H1 (cell line): ENCODE results near the gene RABGGTA. TPM values are rescaled to one million over a fixed set of nuclear protein-coding genes. Genes with fewer than 3 reads are reported as not detected.

ENCODE experiments used
- CTCF ChIA-PET: fragments of 300-600 bp; sonication (Branson Sonifier 250); formaldehyde crosslinking; loops from one replicate; lab custom pipeline; 2021; ENCODE audit not compliant: partially characterized antibody; lab: Charles Lee
- POLR2A ChIA-PET: fragments of 300-600 bp; sonication (Branson Sonifier 250); formaldehyde crosslinking; loops from one replicate; lab custom pipeline; 2021; ENCODE audit warnings: inconsistent platforms; ENCODE audit not compliant: partially characterized antibody; lab: Charles Lee
- DNase-seq, 2 experiments: peaks; one replicate each; pipeline versions ENCODE4 v3.0.0 to v3.0.0-alpha.2; 2010 to 2022; ENCODE audit warnings: low spot score in 2 of 2, low read depth in 1 of 2, mixed read lengths in 1 of 2
- FAIRE-seq: peaks from 2 replicates; lab custom pipeline; 2011; peaks lifted over from hg19 to GRCh38; lab: Jason Lieb, UNC
- H2AFZ ChIP-seq: 2 replicates; pipeline ENCODE4 v1.8.1; 2012; ENCODE audit warnings: low read length, inconsistent platforms
- H2AK5ac ChIP-seq: 2 replicates; pipeline ENCODE4 v1.6.1; 2013; ENCODE audit warnings: low read depth, low read length
- H2BK120ac ChIP-seq: replicated peaks from 2 replicates; pipeline ENCODE3; 2013; ENCODE audit warnings: low read depth, low read length, inconsistent platforms
- H2BK12ac ChIP-seq: 2 replicates; pipeline ENCODE4 v1.6.1; 2013; ENCODE audit warnings: low read depth, low read length
- H2BK15ac ChIP-seq: 2 replicates; pipeline ENCODE4 v1.6.1; 2013; ENCODE audit warnings: low read length
- H2BK20ac ChIP-seq: 2 replicates; pipeline ENCODE4 v1.6.1; 2013; ENCODE audit warnings: low read length
- H2BK5ac ChIP-seq: 2 replicates; pipeline ENCODE4 v1.6.1; 2013; ENCODE audit warnings: low read depth, low read length
- H3K14ac ChIP-seq: 2 replicates; pipeline ENCODE4 v1.6.1; 2013; ENCODE audit warnings: inconsistent platforms; ENCODE audit not compliant: insufficient read length
- H3K18ac ChIP-seq: 2 replicates; pipeline ENCODE4 v1.6.1; 2013; ENCODE audit warnings: low read length; ENCODE audit errors: extremely low read depth
- H3K23ac ChIP-seq: 2 replicates; pipeline ENCODE4 v1.6.1; 2013; ENCODE audit warnings: inconsistent platforms; ENCODE audit not compliant: insufficient read length
- H3K23me2 ChIP-seq: 2 replicates; pipeline ENCODE4 v1.6.1; 2013; ENCODE audit warnings: low read depth, low read length
- H3K27ac ChIP-seq: 2 replicates; pipeline ENCODE4 v1.6.1; 2011; ENCODE audit warnings: low read depth, low read length, inconsistent platforms
- H3K27me3 ChIP-seq, 4 experiments: replicated peaks in 1 of 4; 1 replicate in 1 of 4; 2 replicates in 3 of 4; pipeline versions ENCODE4 v1.6.1 to v1.8.1; 2011 to 2013; ENCODE audit warnings: low read length in 3 of 4, mild to moderate bottlenecking in 3 of 4, inconsistent platforms in 2 of 4, mixed read lengths in 2 of 4, moderate library complexity in 1 of 4; ENCODE audit not compliant: control insufficient read depth in 3 of 4, insufficient read depth in 3 of 4; ENCODE audit errors: extremely low read depth in 1 of 4
- H3K36me3 ChIP-seq, 4 experiments: 2 replicates each; pipeline versions ENCODE4 v1.6.1 to v1.8.1; 2011 to 2013; ENCODE audit warnings: mild to moderate bottlenecking in 4 of 4, low read length in 3 of 4, moderate library complexity in 2 of 4, control low read depth in 1 of 4, inconsistent platforms in 1 of 4; ENCODE audit not compliant: insufficient read depth in 4 of 4, control insufficient read depth in 2 of 4
- H3K4ac ChIP-seq: replicated peaks from 2 replicates; pipeline ENCODE3; 2013; ENCODE audit warnings: low read length, low read depth, mixed read lengths, inconsistent platforms; ENCODE audit not compliant: insufficient read length
- H3K4me1 ChIP-seq, 4 experiments: replicated peaks in 1 of 4; 1 replicate in 1 of 4; 2 replicates in 3 of 4; pipeline versions ENCODE4 v1.6.1 to v1.8.1; 2011 to 2013; ENCODE audit warnings: low read length in 3 of 4, inconsistent platforms in 2 of 4, mixed read lengths in 1 of 4; ENCODE audit not compliant: insufficient read depth in 4 of 4, control insufficient read depth in 3 of 4
- H3K4me2 ChIP-seq, 2 experiments: 2 replicates each; pipeline versions ENCODE4 v1.6.1 to v1.8.1; 2011 to 2013; ENCODE audit warnings: low read depth in 2 of 2, low read length in 2 of 2, control low read depth in 1 of 2, inconsistent platforms in 1 of 2, mild to moderate bottlenecking in 1 of 2; ENCODE audit not compliant: insufficient read depth in 1 of 2
- H3K4me3 ChIP-seq, 4 experiments: fragments of 200-600, 300-600 bp in 1 of 4; sonication (generic), shearing (Covaris generic), sonication (Bioruptor Twin) in 1 of 4; 2 replicates each; pipeline versions ENCODE4 v1.5.1 to v1.8.1; 2011 to 2016; ENCODE audit warnings: low read length in 4 of 4, low read depth in 3 of 4, control low read depth in 2 of 4, inconsistent platforms in 2 of 4, mild to moderate bottlenecking in 2 of 4, mixed read lengths in 1 of 4, moderate library complexity in 1 of 4; ENCODE audit not compliant: insufficient read depth in 2 of 4; ENCODE audit errors: extremely low read depth in 1 of 4
- H3K56ac ChIP-seq: replicated peaks from 2 replicates; pipeline ENCODE3; 2013; ENCODE audit warnings: low read depth, mild to moderate bottlenecking, mixed read lengths, low read length, inconsistent platforms; ENCODE audit not compliant: insufficient read length
- H3K79me1 ChIP-seq: 2 replicates; pipeline ENCODE4 v1.6.1; 2013; ENCODE audit warnings: low read depth, low read length, control low read depth
- H3K79me2 ChIP-seq, 2 experiments: 2 replicates each; pipeline versions ENCODE4 v1.6.1 to v1.8.1; 2012 to 2013; ENCODE audit warnings: low read length in 2 of 2, mild to moderate bottlenecking in 2 of 2, inconsistent platforms in 1 of 2; ENCODE audit not compliant: insufficient read depth in 2 of 2, control insufficient read depth in 1 of 2
- H3K9ac ChIP-seq, 4 experiments: replicated peaks in 1 of 4; 1 replicate in 1 of 4; 2 replicates in 3 of 4; pipeline versions ENCODE4 v1.6.1 to v1.8.1; 2011 to 2013; ENCODE audit warnings: low read depth in 3 of 4, low read length in 3 of 4, control low read depth in 2 of 4, mild to moderate bottlenecking in 2 of 4, moderate library complexity in 2 of 4, inconsistent platforms in 1 of 4; ENCODE audit errors: extremely low read depth in 1 of 4
- H3K9me3 ChIP-seq, 2 experiments: 2 replicates each; pipeline versions ENCODE4 v1.6.1 to v1.8.1; 2012 to 2013; ENCODE audit warnings: mild to moderate bottlenecking in 2 of 2, moderate library complexity in 2 of 2, control low read depth in 1 of 2, inconsistent platforms in 1 of 2, low read depth in 1 of 2, low read length in 1 of 2, mixed read lengths in 1 of 2; ENCODE audit not compliant: insufficient read depth in 2 of 2
- H4K20me1 ChIP-seq, 2 experiments: replicated peaks in 1 of 2; 2 replicates each; pipeline versions ENCODE3 to v1.8.1; 2011 to 2013; ENCODE audit warnings: inconsistent platforms in 2 of 2, low read length in 2 of 2, mild to moderate bottlenecking in 1 of 2; ENCODE audit not compliant: insufficient read depth in 2 of 2, control insufficient read depth in 1 of 2
- H4K5ac ChIP-seq: 2 replicates; pipeline ENCODE4 v1.6.1; 2013; ENCODE audit warnings: low read length, low read depth, mixed read lengths, inconsistent platforms; ENCODE audit not compliant: insufficient read length
- H4K8ac ChIP-seq: 2 replicates; pipeline ENCODE4 v1.8.0; 2013; ENCODE audit warnings: mild to moderate bottlenecking, moderate library complexity, low read length, inconsistent platforms; ENCODE audit not compliant: insufficient read depth; ENCODE audit errors: extremely low read depth
- H4K91ac ChIP-seq: replicated peaks from 2 replicates; pipeline ENCODE3; 2013; ENCODE audit warnings: low read length, mixed read lengths, inconsistent platforms; ENCODE audit not compliant: insufficient read length
- CBX8 ChIP-seq: fragments of 300-800, 300-1000 bp; sonication (generic); IDR thresholded peaks from 2 replicates; pipeline ENCODE4 v1.7.1; 2016; ENCODE audit warnings: low read depth, low read length, borderline replicate concordance
- GTF2F1 ChIP-seq: IDR thresholded peaks from 2 replicates; pipeline ENCODE4 v1.6.1; 2012; ENCODE audit warnings: low read depth, low read length, improper control_type of control experiment, borderline replicate concordance
- POU5F1 ChIP-seq: IDR thresholded peaks from 2 replicates; pipeline ENCODE4 v1.6.1; 2011; ENCODE audit warnings: low read depth, mild to moderate bottlenecking, low read length, moderate library complexity
- SIN3A ChIP-seq, 2 experiments: IDR thresholded peaks in 1 of 2; conservative IDR thresholded peaks in 1 of 2; 2 replicates each; pipeline ENCODE4 v1.6.1; 2011 to 2012; ENCODE audit warnings: low read length in 2 of 2, improper control_type of control experiment in 1 of 2, low read depth in 1 of 2, mild to moderate bottlenecking in 1 of 2
- SP4 ChIP-seq: IDR thresholded peaks from 2 replicates; pipeline ENCODE4 v1.6.1; 2012; ENCODE audit warnings: low read length, inconsistent platforms
- SUZ12 ChIP-seq: fragments of 200-600 bp; sonication (generic); IDR thresholded peaks from 2 replicates; pipeline ENCODE4 v1.6.1; 2012; ENCODE audit warnings: mild to moderate bottlenecking, inconsistent platforms, low read length, moderate library complexity, mixed read lengths
- TAF7 ChIP-seq: optimal IDR thresholded peaks from 2 replicates; pipeline ENCODE3; 2011; ENCODE audit warnings: low read depth, mild to moderate bottlenecking, inconsistent platforms, low read length, moderate library complexity, borderline replicate concordance
- WGBS, 2 experiments: shearing (Covaris generic) in 1 of 2; methylation state at CpG; one replicate each; pipeline versions ENCODE4 v1.1.6 to v1.1.7; 2013 to 2015; ENCODE audit warnings: low lambda C conversion rate in 2 of 2, mixed read lengths in 2 of 2, inconsistent platforms in 1 of 2, low coverage in 1 of 2, missing lambda C conversion rate in 1 of 2; ENCODE audit not compliant: insufficient replicate concordance in 2 of 2, insufficient coverage in 1 of 2, insufficient read length in 1 of 2; ENCODE audit errors: extremely low coverage in 1 of 2, missing lambda C conversion rate in 1 of 2; 5-methylcytosine and 5-hydroxymethylcytosine counted together
- polyA plus RNA-seq, 7 experiments: library from polyadenylated mRNA; depleted of rRNA in 3 of 7; stranded (reverse) in 5 of 7; unstranded in 2 of 7; fragments of >200 nt in 5 of 7; fragments of 200-250 nt in 2 of 7; gene quantifications; 1 replicate in 5 of 7; 2 replicates in 1 of 7; 4 replicates in 1 of 7; pipeline versions ENCODE4 v1.2.1 to v1.2.3, GENCODE V29; 2011 to 2013; ENCODE audit warnings: missing spikeins in 2 of 7, mixed read lengths in 2 of 7
- total RNA-seq: library from RNA; stranded (reverse); fragmentation: NEBNext Ultra II Directional; extraction: Animal tissue kit (Norgen Biotek cat#: 25700); gene quantifications from 2 replicates; pipeline ENCODE4 v1.2.1, GENCODE V29; 2021
- TF ChIP-seq, protein P1 (sequence below), 3 experiments: IDR thresholded peaks; 1 replicate in 2 of 3; 2 replicates in 1 of 3; pipeline versions ENCODE4 v1.5.1 to v1.6.1; 2011; ENCODE audit warnings: low read length in 3 of 3, mild to moderate bottlenecking in 3 of 3, inconsistent platforms in 2 of 3, low read depth in 1 of 3, moderate library complexity in 1 of 3; ENCODE audit not compliant: insufficient read depth in 1 of 3; ENCODE audit errors: control extremely low read depth in 1 of 3

RABGGTA gene
- total and polyA plus RNA-seq, 2 of the 8 experiments (the other 6 are each of a cell fraction or from before 2014, with no cell fraction given) = 16.0 to 49.8 TPM

DNA sequence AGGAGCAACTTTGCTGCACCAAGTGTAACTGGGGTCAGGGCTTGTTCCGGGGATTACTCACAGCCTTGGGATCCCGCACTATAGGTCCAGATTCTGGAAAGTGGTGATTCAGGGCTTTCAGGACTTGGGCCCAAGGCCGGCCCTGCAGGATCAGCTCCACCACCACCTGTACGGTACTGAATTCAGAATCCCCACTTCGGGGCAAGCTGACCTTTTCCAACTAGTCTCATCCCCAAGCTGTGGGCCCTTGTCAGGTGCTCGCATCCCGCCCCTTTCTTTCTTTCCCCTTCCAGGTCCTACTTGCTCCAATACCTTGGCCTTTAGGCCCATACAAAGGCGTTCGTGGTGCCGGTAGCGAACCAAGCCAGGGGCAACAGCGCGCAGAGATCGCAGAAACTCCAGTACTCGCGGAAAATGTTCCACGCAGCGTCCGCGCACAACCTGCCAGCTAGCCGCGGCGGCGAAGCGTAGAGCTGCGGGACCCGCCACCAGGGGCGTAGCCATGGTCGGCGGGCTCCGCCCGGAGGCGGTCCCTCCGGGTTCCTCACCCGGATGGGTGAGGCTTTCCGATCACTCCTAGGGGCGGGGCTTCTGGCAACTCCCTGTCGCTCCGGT lies 29.5 kb downstream of the RABGGTA start:
- Histone ChIP-seq H3K14ac (no peak overlapping the region), H3K4me3 (peak overlapping the region; percentile 80 to 97 (median 92)), H2BK5ac (peak overlapping the region; percentile 89; the same call in 1 of the 2 replicates), H4K8ac (peak overlapping the region; percentile 96; the same call in 1 of the 2 replicates), H2BK20ac (no peak overlapping the region), H3K4me1 (peaks cover 0 to 5% (median 2%) of the 10 kb centered on the region in 4 experiments; a peak in 4 of 7 replicates), H3K9me3 (no peaks in the 10 kb centered on the region), H2BK120ac (no peak overlapping the region), H3K27ac (peak overlapping the region; percentile 84), H3K18ac (peak overlapping the region; percentile 94), H4K5ac (peak overlapping the region; percentile 87), H3K23ac (no peak overlapping the region), H3K36me3 (peaks cover 17 to 40% (median 34%) of the 10 kb centered on the region in 4 experiments), H3K4me2 (peak overlapping the region; percentile 84 to 87), H4K91ac (peak overlapping the region; percentile 79), H3K23me2 (peaks cover 8% of the 10 kb centered on the region; the same call in 1 of the 2 replicates), H2AK5ac (no peak overlapping the region), H2BK15ac (no peak overlapping the region), H2BK12ac (peak overlapping the region; percentile 27; the same call in 1 of the 2 replicates), H3K79me2 (no peaks in the 10 kb centered on the region; a peak in 2 of 4 replicates), H3K4ac (no peak overlapping the region), H3K27me3 (no peaks in the 10 kb centered on the region), H3K79me1 (no peaks in the 10 kb centered on the region; the same call in 1 of the 2 replicates), H4K20me1 (peaks cover 3 to 10% of the 10 kb centered on the region in 2 experiments), H2AFZ (0 out of 2 replicates have a peak overlapping the region, but pooled peaks have one; percentile 40), H3K9ac (peak overlapping the region; percentile 67 to 95 (median 89)), H3K56ac (peak overlapping the region; percentile 94)
- WGBS, 2 experiments = 9% methylated on average over 31 of the region's 39 CpGs; no CpG with 5 or more reads in 1 of the 2 experiments
- DNase-seq = peak; percentile 59 to 94
- no peak for FAIRE-seq
- CTCF ChIA-PET = interaction anchor here (0.7 to 9.4 kb wide), 31 partner anchors 9 to 196 kb away, joined by 3 to 163 read pairs (median 7); partner anchors contain the start of genes CIDEB, DHRS1, GMPR2 and IRF9
- POLR2A ChIA-PET = interaction anchor here (0.6 to 3.7 kb wide), 37 partner anchors 9 to 165 kb away, joined by 3 to 50 read pairs (median 4); partner anchors contain the start of genes CHMP4A, CIDEB, DHRS1 and GMPR2
- 0 out of 2 replicates have a peak, but pooled peaks have one; percentile 16 for TF ChIP-seq SP4
- peak in 1 of 2 experiments; percentile 61; a peak in 1 of 4 replicates for TF ChIP-seq SIN3A (conservative IDR thresholded peaks at IDR 0.05 in 1 of 2, IDR thresholded peaks at IDR 0.05 in 1 of 2; ENCODE audit: low read depth in 1 of 2, low read length in 2 of 2)
- TF ChIP-seq SUZ12 = no peak
- TF ChIP-seq CBX8 = no peak
- no peak for TF ChIP-seq TAF7
- TF ChIP-seq GTF2F1 = no peak
- TF ChIP-seq, protein P1, sequence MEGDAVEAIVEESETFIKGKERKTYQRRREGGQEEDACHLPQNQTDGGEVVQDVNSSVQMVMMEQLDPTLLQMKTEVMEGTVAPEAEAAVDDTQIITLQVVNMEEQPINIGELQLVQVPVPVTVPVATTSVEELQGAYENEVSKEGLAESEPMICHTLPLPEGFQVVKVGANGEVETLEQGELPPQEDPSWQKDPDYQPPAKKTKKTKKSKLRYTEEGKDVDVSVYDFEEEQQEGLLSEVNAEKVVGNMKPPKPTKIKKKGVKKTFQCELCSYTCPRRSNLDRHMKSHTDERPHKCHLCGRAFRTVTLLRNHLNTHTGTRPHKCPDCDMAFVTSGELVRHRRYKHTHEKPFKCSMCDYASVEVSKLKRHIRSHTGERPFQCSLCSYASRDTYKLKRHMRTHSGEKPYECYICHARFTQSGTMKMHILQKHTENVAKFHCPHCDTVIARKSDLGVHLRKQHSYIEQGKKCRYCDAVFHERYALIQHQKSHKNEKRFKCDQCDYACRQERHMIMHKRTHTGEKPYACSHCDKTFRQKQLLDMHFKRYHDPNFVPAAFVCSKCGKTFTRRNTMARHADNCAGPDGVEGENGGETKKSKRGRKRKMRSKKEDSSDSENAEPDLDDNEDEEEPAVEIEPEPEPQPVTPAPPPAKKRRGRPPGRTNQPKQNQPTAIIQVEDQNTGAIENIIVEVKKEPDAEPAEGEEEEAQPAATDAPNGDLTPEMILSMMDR (IDR thresholded peaks at IDR 0.05; ENCODE audit: control extremely low read depth in 1 of 3, insufficient read depth in 1 of 3, low read depth in 1 of 3, low read length in 3 of 3) = peak; percentile 34 to 54 (median 35); a peak in 3 of 4 replicates
- no peak for TF ChIP-seq POU5F1
